Measurements from ENCODE around the gene ADGRD1. TPM values are rescaled to one million over a fixed set of nuclear protein-coding genes. Genes with fewer than 3 reads are reported as not detected.

The ADGRD1 gene
- total RNA-seq, 2 experiments from 2014 or later: 0.38 TPM; not detected in 1

DNA sequence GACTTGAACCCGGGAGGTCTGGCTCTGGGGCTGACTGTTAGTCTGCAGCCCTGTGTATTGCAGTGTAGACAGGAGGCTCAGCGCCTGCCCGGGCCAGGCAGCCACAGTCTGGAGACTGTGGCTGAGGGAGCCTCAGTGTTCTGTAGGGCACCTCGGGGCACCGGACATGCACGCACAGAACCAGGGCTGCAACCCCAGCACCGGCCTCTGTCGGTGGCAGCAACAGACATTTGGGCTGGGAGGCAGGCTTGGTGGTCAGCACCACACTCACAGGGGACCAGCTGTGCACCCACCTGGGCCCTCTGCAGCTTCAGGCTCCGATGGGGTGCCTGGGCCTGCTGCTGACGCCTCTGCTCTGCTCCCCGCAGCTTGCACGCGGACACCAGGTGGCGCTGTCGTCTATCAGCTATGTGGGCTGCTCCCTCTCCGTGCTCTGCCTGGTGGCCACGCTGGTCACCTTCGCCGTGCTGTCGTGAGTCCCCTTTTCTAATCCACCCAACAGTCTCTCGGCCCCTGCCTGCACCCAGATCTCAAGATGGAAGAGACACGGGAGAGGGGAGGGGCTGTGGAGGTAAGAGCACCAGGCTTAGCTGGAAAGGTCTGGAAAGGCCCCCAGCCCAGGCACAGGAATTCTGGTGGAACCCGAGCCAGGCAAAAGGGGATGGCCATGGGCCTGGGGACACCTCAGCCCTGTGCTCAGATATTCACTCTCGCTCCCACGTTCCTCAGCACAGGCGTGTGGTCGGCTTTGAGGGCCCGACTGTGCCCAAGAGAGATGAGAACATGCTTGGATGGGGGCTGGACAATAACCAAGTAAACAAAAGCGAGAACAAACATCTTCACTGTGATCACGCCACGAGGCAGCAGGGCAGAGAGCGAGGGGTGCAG is 151.0 kb downstream of the ADGRD1 start:
- H3K27me3 Mint-ChIP-seq: peaks cover 6% of the 10 kb centered on the region
- no peak overlapping the region for H3K27ac Mint-ChIP-seq
- H3K4me1 Mint-ChIP-seq: peaks cover 12% of the 10 kb centered on the region
- no peaks in the 10 kb centered on the region for H3K36me3 Mint-ChIP-seq
- peak; percentile 82 for DNase-seq
- no peak overlapping the region for H3K4me3 Mint-ChIP-seq
- peaks cover 7% of the 10 kb centered on the region for H3K9me3 Mint-ChIP-seq

GRCh38 chr12:131105351-131105735 is 151.6 kb downstream of the ADGRD1 start:
- Mint-ChIP-seq H3K27ac (no peak overlapping the region), H3K4me3 (no peak overlapping the region), H3K27me3 (peaks cover 6% of the 10 kb centered on the region), H3K9me3 (peaks cover 11% of the 10 kb centered on the region), H3K36me3 (no peaks in the 10 kb centered on the region), H3K4me1 (peaks cover 12% of the 10 kb centered on the region)
- DNase-seq: no peak

- H3K27ac Mint-ChIP-seq: no peak overlapping the region
- H3K27me3 Mint-ChIP-seq: peaks cover 6% of the 10 kb centered on the region
- H3K36me3 Mint-ChIP-seq: no peaks in the 10 kb centered on the region
- H3K4me3 Mint-ChIP-seq: peak overlapping the region; percentile 9
- peak; percentile 71 for DNase-seq
- peaks cover 11% of the 10 kb centered on the region for H3K9me3 Mint-ChIP-seq
- peaks cover 12% of the 10 kb centered on the region for H3K4me1 Mint-ChIP-seq
These were observed 152.1 kb downstream of the ADGRD1 start for GRCh38 chr12:131105736-131106348.

GRCh38 chr12:131106349-131106941 is 152.7 kb downstream of the ADGRD1 start:
- peaks cover 6% of the 10 kb centered on the region for H3K27me3 Mint-ChIP-seq
- H3K9me3 Mint-ChIP-seq: peaks cover 11% of the 10 kb centered on the region
- H3K4me1 Mint-ChIP-seq: peaks cover 12% of the 10 kb centered on the region
- H3K4me3 Mint-ChIP-seq: no peak overlapping the region
- no peaks in the 10 kb centered on the region for H3K36me3 Mint-ChIP-seq
- no peak overlapping the region for H3K27ac Mint-ChIP-seq
- DNase-seq: no peak

GRCh38 chr12:131108177-131108955 is 154.7 kb downstream of the ADGRD1 start:
- no peak for DNase-seq
- Mint-ChIP-seq H3K27ac (no peak overlapping the region), H3K4me3 (no peak overlapping the region), H3K9me3 (peaks cover 11% of the 10 kb centered on the region), H3K36me3 (no peaks in the 10 kb centered on the region), H3K4me1 (peaks cover 12% of the 10 kb centered on the region), H3K27me3 (peaks cover 6% of the 10 kb centered on the region)

- Mint-ChIP-seq H3K4me3 (no peak overlapping the region), H3K36me3 (no peaks in the 10 kb centered on the region), H3K9me3 (peaks cover 11% of the 10 kb centered on the region), H3K27me3 (no peaks in the 10 kb centered on the region), H3K4me1 (no peaks in the 10 kb centered on the region), H3K27ac (no peak overlapping the region)
- DNase-seq: no peak
These were observed 157.7 kb downstream of the ADGRD1 start for GRCh38 chr12:131111446-131111845.

DNA sequence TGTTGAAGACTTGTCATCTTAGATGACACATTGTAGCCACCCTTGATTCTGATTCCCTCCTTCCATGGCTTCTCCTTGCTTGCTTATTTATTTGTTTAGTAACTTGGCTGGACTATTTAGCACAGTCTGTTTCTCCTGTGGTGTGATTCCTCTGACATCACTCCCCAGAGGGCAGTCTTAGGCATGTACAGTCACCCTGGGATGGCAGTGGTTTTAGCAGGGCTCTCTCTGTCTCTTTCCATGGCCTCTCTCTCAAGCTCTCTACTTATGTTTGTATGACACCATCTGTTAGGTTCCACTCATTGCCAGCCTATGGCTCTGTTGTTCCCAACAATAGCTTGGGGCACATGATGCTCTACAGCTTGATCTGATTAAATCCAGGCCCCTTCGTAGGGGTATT is 158.3 kb downstream of the ADGRD1 start:
- no peak for DNase-seq
- Mint-ChIP-seq H3K4me1 (no peaks in the 10 kb centered on the region), H3K36me3 (no peaks in the 10 kb centered on the region), H3K4me3 (no peak overlapping the region), H3K27me3 (no peaks in the 10 kb centered on the region), H3K9me3 (peaks cover 11% of the 10 kb centered on the region), H3K27ac (no peak overlapping the region)

GRCh38 chr12:131112700-131113290 is 159.1 kb downstream of the ADGRD1 start:
- Mint-ChIP-seq H3K9me3 (peaks cover 11% of the 10 kb centered on the region), H3K27ac (no peak overlapping the region), H3K4me3 (no peak overlapping the region), H3K4me1 (no peaks in the 10 kb centered on the region), H3K36me3 (no peaks in the 10 kb centered on the region), H3K27me3 (no peaks in the 10 kb centered on the region)
- DNase-seq: no peak

GRCh38 chr12:131113568-131114270 is 160.0 kb downstream of the ADGRD1 start:
- Mint-ChIP-seq H3K27ac (no peak overlapping the region), H3K9me3 (peaks cover 9% of the 10 kb centered on the region), H3K4me1 (no peaks in the 10 kb centered on the region), H3K27me3 (no peaks in the 10 kb centered on the region), H3K36me3 (no peaks in the 10 kb centered on the region), H3K4me3 (no peak overlapping the region)
- DNase-seq: no peak

GRCh38 chr12:131114271-131114670 is 160.6 kb downstream of the ADGRD1 start:
- Mint-ChIP-seq H3K27ac (no peak overlapping the region), H3K4me3 (no peak overlapping the region), H3K36me3 (no peaks in the 10 kb centered on the region), H3K9me3 (peaks cover 7% of the 10 kb centered on the region), H3K27me3 (no peaks in the 10 kb centered on the region), H3K4me1 (no peaks in the 10 kb centered on the region)
- no peak for DNase-seq

DNA sequence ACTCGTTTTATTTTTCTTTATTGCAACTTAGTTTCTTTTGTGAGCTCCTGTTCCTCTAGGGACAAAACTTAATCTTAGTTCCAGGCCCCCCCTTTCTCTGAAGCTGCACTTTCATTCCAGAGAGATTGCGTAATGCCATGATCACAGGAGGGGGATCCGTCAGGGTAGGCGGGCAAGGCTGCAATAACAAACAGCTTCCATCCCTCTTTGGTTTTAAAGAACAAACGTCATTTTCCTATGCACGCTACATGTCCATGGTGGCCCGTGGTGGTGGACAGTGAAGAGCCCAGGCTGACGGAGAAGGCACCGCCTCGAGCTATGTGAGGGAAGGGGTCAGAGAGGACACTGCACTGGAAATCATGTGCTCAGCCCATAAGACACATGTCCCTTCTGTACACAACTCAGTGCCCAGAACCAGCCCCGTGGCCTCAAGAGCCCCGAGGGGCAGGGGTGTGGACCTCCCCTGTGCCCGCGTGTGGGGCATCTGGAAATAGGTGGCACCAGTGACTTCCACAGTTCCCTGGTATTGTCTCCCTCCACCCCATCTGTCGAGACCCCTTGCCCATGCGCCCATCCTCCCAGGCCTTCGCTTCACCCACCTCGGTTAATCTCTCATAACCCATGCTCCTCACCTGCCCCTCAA is 161.4 kb downstream of the ADGRD1 start:
- no peak for DNase-seq
- no peaks in the 10 kb centered on the region for H3K27me3 Mint-ChIP-seq
- H3K4me3 Mint-ChIP-seq: no peak overlapping the region
- H3K4me1 Mint-ChIP-seq: no peaks in the 10 kb centered on the region
- no peak overlapping the region for H3K27ac Mint-ChIP-seq
- peaks cover 1% of the 10 kb centered on the region for H3K9me3 Mint-ChIP-seq
- H3K36me3 Mint-ChIP-seq: no peaks in the 10 kb centered on the region

DNA sequence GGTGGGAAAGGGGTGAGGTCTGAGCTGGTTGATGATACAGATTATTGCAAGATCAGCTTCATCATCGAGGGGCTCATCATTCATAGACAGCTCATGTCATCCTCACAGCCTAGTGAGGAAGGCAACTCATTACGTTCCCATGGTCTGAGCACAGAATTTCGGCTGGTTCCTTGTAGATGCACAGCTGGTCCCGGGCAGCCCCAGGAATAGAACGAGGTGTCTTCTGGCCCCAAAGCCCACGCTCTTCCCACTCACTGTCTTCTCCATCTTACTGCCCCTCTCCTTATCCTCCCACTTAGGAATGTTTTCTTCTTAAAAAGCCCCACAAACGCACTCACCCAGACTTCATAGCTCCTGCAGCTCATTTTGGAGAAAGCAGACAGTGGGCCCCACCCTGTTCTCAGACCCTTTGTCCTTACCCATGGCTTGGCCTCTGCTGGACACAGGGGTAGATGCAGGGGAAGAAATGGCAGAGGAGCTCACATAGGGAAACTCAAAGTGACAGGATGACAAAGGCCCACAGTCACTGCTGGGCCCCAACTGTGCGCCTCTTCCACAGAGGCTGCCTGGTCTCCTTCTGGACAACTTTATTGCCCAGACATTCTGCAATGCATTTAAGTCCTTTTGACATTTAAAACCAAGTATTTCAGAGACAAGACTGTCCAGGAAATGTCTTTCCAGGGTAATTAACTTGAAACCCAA is 162.2 kb downstream of the ADGRD1 start:
- no peaks in the 10 kb centered on the region for H3K4me1 Mint-ChIP-seq
- H3K27ac Mint-ChIP-seq: no peak overlapping the region
- no peaks in the 10 kb centered on the region for H3K36me3 Mint-ChIP-seq
- H3K4me3 Mint-ChIP-seq: no peak overlapping the region
- DNase-seq: no peak
- H3K27me3 Mint-ChIP-seq: no peaks in the 10 kb centered on the region
- H3K9me3 Mint-ChIP-seq: no peaks in the 10 kb centered on the region

- Mint-ChIP-seq H3K27me3 (no peaks in the 10 kb centered on the region), H3K9me3 (no peaks in the 10 kb centered on the region), H3K27ac (no peak overlapping the region), H3K4me3 (no peak overlapping the region), H3K36me3 (no peaks in the 10 kb centered on the region), H3K4me1 (no peaks in the 10 kb centered on the region)
- DNase-seq: no peak
These were observed 162.9 kb downstream of the ADGRD1 start for GRCh38 chr12:131116468-131117117.

All from activated naive CD8-positive, alpha-beta T cell treated with anti-CD3 and anti-CD28 coated beads for 36 hours (primary cell).